Posterior cingulate gyrus (tissue), 11 donors: ENCODE results near the gene KRTAP5-3.
"Not testable (repeated sequence)": the region's sequence is repeated elsewhere in the genome, so short reads cannot be mapped to it uniquely, and the experiment has no call there.

ENCODE experiments used
- DNase-seq, 10 donors: peaks; one replicate each; pipeline versions ENCODE4 v3.0.0 to v3.0.0-alpha.2; 2020 to 2021; ENCODE audit warnings: mixed read lengths in 3 of 10
- intact Hi-C: fragments of 100-400 bp; cut with DNase I; formaldehyde crosslinking; loops from one replicate; pipeline ENCODE4 v1.15.1; 2023

Gene KRTAP5-3

GRCh38 chr11:1589191-1589963, 18.9 kb downstream of the KRTAP5-3 start:
- DNase-seq, result peak in 1 of 10 donors; percentile 53
- intact Hi-C loops, result not testable (repeated sequence)

GRCh38 chr11:1586699-1587098, 21.6 kb downstream of the KRTAP5-3 start:
- intact Hi-C loops, result no loop called here
- DNase-seq, result peak in 1 of 10 donors; percentile 54

DNA sequence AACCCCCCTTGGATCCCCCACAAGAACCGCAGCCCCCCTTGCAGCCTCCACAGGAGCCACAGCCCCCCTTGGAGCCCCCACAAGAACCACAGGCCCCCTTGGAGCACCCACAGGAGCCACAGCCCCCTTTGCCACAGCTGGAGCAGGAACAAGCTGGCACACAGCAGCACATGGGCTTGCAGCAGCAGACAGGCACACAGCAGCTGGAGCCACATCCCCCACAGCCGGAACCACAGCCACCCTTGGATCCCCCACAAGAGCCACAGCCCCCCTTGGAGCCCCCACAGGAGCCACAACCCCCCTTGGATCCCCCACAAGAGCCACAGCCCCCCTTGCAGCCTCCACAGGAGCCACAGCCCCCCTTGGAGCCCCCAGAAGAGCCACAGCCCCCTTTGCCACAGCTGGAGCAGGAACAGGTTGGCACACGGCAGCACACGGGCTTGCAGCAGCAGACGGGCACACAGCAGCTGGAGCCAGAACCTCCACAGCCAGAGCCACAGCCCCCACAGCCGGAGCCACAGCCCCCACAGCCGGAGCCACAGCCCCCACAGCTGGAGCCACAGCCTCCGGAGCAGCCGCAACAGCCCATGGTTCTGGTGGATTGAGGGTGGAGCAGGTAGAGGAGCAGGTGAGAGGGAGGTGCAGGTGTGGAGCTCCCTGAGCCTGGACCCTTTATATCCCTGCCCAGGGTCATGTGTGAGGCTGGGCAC, 23.4 kb downstream of the KRTAP5-3 start, which contains the start of gene KRTAP5-1:
Gene KRTAP5-1, minus strand, starts transcription at position 623 of the 710 bp plus-strand sequence. Its CDS starts 34 bp downstream, at position 589.
- DNase-seq, result peak in 1 of 10 donors; percentile 72
- intact Hi-C loops, result not testable (repeated sequence)

DNA sequence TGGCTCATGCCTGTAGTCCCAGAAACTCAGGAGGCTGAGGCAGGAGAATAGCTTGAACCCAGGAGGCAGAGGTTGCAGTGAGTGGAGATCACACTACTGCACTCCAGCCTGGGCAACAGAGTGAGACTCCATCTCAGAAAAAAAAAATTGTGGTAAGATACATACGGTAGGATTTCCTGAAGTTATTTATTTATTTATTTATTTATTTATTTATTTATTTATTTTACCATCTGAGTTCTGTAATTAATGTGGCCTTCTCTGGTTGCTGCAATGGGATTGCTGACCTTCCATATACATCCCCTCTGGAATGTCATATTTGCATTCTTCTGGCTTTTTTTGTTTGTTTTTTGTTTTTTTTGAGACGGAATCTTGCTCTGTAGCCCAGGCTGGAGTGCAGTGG, 25.4 kb downstream of the KRTAP5-3 start:
- intact Hi-C loops, DNase-seq: not testable (repeated sequence)

DNA sequence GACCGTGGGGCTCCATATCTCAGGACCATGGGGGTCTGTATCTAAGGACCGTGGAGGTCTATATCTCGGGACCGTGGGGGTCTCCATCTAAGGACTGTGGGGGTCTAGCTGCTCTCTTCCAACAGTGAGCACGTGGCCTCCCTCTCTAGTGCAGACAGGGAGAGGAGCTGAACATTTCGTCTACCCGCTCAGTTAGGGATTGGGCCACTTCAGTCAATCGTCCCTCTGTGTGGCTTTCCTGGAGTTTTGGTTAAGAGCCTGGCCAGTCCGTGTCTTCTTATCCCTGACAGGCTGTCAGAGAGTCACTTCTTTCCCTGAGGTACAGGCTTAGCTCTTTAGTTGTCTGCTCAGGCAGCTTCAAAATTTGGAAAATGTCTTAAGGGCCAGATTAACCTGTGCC, 26.3 kb downstream of the KRTAP5-3 start:
- DNase-seq, result no peak
- intact Hi-C loops, result no loop called here

DNA sequence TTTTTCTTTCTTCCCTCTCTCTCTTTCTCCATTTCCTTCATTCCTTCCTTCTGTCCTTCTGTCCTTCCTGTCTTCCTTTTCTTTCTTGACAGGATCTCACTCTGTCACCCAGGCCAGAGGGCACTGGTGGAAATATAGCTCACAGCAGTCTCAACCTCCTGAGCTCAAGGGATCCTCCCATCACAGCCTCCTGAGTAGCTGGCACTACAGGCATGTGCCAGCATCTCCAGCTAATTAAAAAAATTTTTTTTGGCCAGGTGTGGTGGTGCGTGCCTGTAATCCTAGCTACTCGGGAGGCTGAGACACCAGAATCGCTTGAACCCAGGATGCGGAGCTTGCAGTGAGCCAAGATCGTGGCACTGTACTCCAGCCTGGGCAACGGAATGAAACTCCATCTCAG, 31.4 kb downstream of the KRTAP5-3 start:
- intact Hi-C loops, result no loop called here
- DNase-seq, result no peak

- intact Hi-C loops, result not testable (repeated sequence)
- peak in 1 of 10 donors; percentile 55 for DNase-seq
Observed at GRCh38 chr11:1575756-1576155, 32.5 kb downstream of the KRTAP5-3 start.

DNA sequence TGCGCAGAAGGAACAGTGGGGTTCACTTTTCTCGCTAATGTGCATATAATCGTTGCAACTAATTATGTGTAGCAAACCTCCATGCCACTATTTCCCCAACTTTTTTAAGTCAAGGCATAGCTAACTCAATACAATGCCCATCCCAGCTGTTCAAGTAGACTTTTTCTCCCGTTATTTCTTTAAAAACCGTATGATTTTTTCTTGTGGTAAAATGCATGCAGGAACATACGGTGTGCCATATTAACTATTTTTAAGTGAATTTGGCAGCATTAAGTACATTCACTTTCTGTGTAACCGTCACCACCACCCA, 33.4 kb downstream of the KRTAP5-3 start:
- DNase-seq, result no peak
- intact Hi-C loops, result loop anchor here (1.0 kb wide), 1 partner anchor 29 kb away; no protein-coding TSS in a partner anchor

- intact Hi-C loops, result loop anchor here (1.0 kb wide), 1 partner anchor 28 kb away; no protein-coding TSS in a partner anchor
- peak in 7 of 10 donors; percentile 67 to 96 (median 72) for DNase-seq
Observed at GRCh38 chr11:1574238-1574932, 33.9 kb downstream of the KRTAP5-3 start.

GRCh38 chr11:1573903-1574237, 34.4 kb downstream of the KRTAP5-3 start:
- intact Hi-C loops, result loop anchor here (1.0 kb wide), 1 partner anchor 28 kb away; no protein-coding TSS in a partner anchor

GRCh38 chr11:1573077-1573902, 35.0 kb downstream of the KRTAP5-3 start:
- DNase-seq, result peak in 5 of 10 donors; percentile 60 to 95 (median 87)
- intact Hi-C loops, result no loop called here

More at GRCh38 chr11:1573903-1574237, 34.4 kb downstream of the KRTAP5-3 start:
- DNase-seq, result peak in 1 of 10 donors; percentile 67

GRCh38 chr11:1572197-1573076, 35.8 kb downstream of the KRTAP5-3 start, which contains the start of gene DUSP8:
Gene DUSP8 (minus strand): TSS chr11:1572271. CDS start chr11:1565826, 6,445 bp downstream.
- peak; percentile 87 to 99 (median 94) for DNase-seq
- intact Hi-C loops, result no loop called here

GRCh38 chr11:1571760-1572196, 36.5 kb downstream of the KRTAP5-3 start:
- intact Hi-C loops, result no loop called here
- no peak for DNase-seq

DNA sequence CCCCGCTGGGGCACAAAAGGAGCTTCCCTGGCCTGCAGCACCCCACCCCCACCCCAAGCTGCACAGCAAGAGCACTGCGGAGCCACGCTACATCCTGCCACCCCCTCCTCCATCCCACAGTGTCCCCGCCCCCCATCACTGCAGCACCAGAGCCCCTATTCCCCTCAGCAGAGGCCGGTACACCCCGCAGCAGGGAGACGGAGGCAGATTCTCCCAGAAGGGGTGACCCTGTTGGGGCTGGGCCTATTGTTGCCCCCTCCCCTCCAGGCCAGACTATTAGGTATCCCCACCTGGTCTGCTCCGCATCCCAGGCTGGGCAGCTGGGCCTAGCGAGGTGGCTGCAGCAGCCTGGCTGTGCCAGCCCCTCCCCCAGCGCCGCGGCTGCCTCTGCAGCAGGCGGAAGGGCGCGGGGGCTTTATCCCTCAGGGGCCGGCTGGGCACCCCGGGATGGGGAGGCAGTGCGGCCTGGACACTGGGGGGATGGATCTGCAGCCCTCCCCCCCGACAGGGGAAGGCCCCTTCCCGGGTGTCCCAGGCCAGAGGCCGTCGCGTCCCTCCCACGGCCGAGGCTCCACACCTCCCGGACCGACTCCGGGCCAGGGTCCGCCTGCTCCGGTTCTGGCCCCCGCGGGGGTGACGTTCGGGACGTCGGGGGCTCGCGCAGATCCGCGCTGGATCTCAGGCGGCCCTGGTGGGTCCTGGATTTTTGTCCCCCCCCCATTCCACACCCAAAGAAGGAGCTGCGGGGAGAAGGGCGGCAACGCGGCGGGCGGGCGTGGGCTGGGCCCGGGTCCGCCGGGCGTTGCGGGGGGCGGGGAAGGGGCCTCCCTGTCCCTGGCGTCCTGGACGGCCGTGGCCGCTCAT, 37.1 kb downstream of the KRTAP5-3 start:
- intact Hi-C loops, result no loop called here
- peak in 4 of 10 donors; percentile 29 to 92 (median 82) for DNase-seq

DNA sequence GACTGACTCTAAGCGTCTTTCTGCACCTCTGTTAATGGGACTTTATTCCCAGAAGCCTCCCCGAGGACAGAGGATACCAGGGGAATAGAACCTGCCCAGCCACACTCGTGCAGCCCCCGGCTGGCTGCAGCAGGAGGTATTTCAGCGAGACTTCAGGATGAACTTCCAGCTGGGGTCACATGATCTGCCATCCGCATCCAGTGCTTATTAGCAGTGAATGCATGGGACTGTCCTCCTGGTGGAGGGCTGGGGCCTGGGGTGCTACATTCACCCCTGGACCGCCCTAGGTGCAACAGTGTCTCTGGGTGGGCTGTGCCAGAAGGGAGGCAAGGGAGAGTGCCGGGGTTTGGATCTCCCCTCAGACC, 37.8 kb downstream of the KRTAP5-3 start:
- DNase-seq, result peak in 2 of 10 donors; percentile 29 to 52
- intact Hi-C loops, result no loop called here

DNA sequence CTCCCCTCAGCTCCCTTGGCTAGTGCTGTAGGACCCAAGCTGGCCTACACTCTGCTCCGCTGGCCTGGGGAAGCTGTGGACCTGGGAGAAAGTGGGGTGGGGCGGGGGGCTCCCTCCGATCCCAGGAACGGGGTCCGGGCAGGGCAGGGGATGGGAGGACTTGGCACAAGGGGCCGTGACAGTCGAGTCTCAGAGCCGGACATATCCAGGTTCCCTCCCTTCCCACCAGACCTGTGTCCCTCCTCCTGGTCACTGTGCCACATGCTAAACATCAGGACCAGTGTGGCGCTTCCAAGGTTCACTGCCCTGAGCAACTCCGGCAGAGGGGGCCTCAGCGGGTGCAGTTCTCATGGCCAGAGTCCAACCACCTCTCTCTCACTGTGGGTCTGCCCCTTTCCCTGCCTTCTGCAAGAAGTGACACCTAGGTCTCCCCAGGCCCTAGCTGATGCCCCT, 38.2 kb downstream of the KRTAP5-3 start:
- intact Hi-C loops, result no loop called here
- DNase-seq, result peak in 3 of 10 donors; percentile 67 to 75 (median 70)

DNA sequence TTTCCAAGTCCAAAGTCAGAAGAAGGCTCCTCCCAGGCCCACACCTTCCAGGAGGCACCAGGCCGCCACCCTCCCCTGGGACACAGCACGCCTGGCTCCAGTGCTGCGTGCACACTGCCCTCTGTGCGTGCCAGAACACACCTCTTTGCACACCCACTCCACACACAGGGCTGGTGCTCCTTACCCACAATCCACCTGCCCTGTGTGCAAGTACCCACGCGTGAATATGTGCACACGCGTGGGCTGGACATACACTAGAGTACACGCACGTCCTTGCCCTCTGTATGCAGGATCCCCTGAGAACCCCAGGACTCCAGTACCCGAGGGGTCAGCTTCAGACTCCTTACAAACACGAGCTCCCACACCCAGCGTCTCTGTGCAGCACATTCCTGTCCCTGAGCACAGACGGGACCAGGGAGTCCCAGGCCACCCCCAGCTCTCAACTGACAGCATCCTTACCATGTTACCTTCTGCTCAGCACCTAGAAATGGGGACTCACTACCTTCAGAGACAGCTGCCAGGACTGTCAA, 38.9 kb downstream of the KRTAP5-3 start:
- intact Hi-C loops, result no loop called here
- peak in 2 of 10 donors; percentile 68 to 80 for DNase-seq
